ENCODE results near the gene CCDC142.

CCDC142 gene

GRCh38 chr2:74428675-74429074, 54.1 kb downstream of the CCDC142 start:
- Mint-ChIP-seq H3K4me1 (no peaks in the 10 kb centered on the region), H3K27me3 (ENCODE audit: low read depth) (no peaks in the 10 kb centered on the region), H3K36me3 (ENCODE audit: low read depth) (peaks cover 65% of the 10 kb centered on the region), H3K9me3 (no peaks in the 10 kb centered on the region), H3K4me3 (no peak overlapping the region), H3K27ac (no peak overlapping the region)
- TF ChIP-seq, protein P1, sequence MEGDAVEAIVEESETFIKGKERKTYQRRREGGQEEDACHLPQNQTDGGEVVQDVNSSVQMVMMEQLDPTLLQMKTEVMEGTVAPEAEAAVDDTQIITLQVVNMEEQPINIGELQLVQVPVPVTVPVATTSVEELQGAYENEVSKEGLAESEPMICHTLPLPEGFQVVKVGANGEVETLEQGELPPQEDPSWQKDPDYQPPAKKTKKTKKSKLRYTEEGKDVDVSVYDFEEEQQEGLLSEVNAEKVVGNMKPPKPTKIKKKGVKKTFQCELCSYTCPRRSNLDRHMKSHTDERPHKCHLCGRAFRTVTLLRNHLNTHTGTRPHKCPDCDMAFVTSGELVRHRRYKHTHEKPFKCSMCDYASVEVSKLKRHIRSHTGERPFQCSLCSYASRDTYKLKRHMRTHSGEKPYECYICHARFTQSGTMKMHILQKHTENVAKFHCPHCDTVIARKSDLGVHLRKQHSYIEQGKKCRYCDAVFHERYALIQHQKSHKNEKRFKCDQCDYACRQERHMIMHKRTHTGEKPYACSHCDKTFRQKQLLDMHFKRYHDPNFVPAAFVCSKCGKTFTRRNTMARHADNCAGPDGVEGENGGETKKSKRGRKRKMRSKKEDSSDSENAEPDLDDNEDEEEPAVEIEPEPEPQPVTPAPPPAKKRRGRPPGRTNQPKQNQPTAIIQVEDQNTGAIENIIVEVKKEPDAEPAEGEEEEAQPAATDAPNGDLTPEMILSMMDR (IDR thresholded peaks at IDR 0.05; ENCODE audit: unreplicated experiment in 3 of 3) = no peak

GRCh38 chr2:74427551-74427950, 55.2 kb downstream of the CCDC142 start:
- Mint-ChIP-seq H3K27me3 (ENCODE audit: low read depth) (no peaks in the 10 kb centered on the region), H3K4me3 (no peak overlapping the region), H3K27ac (peak overlapping the region in 1 of 3 experiments; percentile 79), H3K9me3 (no peaks in the 10 kb centered on the region), H3K36me3 (ENCODE audit: low read depth) (peaks cover 62% of the 10 kb centered on the region), H3K4me1 (peaks cover 5% of the 10 kb centered on the region)
- TF ChIP-seq, protein P1 (IDR thresholded peaks at IDR 0.05; ENCODE audit: unreplicated experiment in 3 of 3) = no peak

DNA sequence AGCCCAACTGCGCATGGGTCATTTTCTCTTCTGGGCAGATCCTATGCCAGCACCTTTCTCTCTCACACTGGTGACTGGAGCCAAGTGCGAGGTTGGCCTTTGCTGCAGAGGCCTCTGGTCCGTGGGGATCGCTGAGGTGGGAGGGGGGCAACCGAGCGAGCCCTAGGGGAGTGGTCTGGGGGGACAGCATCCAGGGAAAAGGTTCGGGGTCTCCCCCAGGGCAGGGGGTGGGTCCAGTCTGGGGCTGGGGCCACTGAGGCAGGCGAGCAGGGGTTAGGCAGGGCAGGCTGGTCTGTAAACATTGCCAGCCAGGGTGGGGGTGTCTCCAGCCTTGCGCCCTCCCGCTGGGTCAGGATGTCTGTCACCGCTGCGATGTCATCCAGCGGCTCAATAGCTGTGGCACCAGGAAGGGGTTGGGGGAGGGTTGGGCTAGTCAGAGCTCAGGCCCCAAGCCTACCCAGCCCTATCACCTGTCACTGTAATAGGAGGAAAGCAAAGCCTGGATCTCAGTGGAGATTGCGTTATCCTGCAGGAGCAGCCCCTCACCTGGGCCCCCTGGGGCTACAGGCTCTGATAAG, 56.5 kb downstream of the CCDC142 start:
- H3K4me1 Mint-ChIP-seq = peaks cover 9% of the 10 kb centered on the region
- peak overlapping the region in 1 of 3 experiments; percentile 40 for H3K27ac Mint-ChIP-seq
- H3K27me3 Mint-ChIP-seq (ENCODE audit: low read depth) = no peaks in the 10 kb centered on the region
- H3K4me3 Mint-ChIP-seq = no peak overlapping the region
- peaks cover 52% of the 10 kb centered on the region for H3K36me3 Mint-ChIP-seq (ENCODE audit: low read depth)
- TF ChIP-seq, protein P1 (IDR thresholded peaks at IDR 0.05; ENCODE audit: unreplicated experiment in 3 of 3) = no peak
- H3K9me3 Mint-ChIP-seq = no peaks in the 10 kb centered on the region

DNA sequence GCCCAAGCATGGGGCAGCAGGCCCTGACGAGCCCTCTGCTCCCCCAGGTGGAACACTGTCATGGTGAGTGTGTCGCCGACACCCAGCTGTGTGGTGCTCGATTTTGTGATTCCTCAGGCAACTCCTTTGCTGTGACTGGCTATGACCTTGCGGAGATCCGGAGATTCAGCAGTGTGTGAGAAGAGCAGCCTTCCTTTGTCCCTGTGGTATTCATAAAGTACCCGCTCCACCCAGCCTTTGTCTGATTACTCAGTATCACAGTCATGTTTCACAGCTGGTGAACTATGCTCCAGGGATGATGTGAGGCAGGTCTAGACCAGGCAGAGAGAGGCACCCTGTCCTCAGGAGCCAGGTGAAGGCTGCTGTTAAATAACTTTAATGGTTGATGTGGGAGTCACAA, 57.3 kb downstream of the CCDC142 start:
- H3K27me3 Mint-ChIP-seq (ENCODE audit: low read depth) = no peaks in the 10 kb centered on the region

DNA sequence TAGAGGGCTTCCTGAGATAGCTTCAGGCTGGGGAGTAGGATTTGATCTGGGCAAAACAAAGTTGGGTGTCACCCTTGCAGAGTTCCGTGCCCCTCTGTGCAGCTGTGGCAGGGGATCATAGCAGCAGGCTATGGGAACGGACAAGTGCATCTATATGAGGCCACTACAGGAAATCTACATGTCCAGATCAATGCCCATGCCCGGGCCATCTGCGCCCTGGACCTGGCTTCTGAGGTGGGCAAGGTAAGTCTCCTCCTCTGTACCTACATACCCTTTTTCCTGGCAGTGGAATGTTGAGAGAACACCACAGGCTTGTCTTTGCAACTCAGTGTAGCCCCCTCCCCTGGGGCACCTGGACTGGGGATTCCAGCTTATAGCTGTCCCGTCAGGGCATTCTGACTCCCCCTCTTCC, 57.8 kb downstream of the CCDC142 start:
- Mint-ChIP-seq H3K36me3 (ENCODE audit: low read depth) (peaks cover 45% of the 10 kb centered on the region), H3K27ac (peak overlapping the region in 1 of 3 experiments; percentile 30), H3K27me3 (ENCODE audit: low read depth) (no peaks in the 10 kb centered on the region), H3K4me3 (peak overlapping the region; percentile 10 to 28 (median 17)), H3K4me1 (peaks cover 14% of the 10 kb centered on the region), H3K9me3 (no peaks in the 10 kb centered on the region)
- TF ChIP-seq, protein P1 (IDR thresholded peaks at IDR 0.05; ENCODE audit: unreplicated experiment in 3 of 3) = no peak

More for the DNA sequence above, 57.3 kb downstream of the CCDC142 start:
- no peak overlapping the region for H3K4me3 Mint-ChIP-seq
- H3K9me3 Mint-ChIP-seq = no peaks in the 10 kb centered on the region
- peak overlapping the region in 2 of 3 experiments; percentile 9 to 48 for H3K27ac Mint-ChIP-seq
- TF ChIP-seq, protein P1 (IDR thresholded peaks at IDR 0.05; ENCODE audit: unreplicated experiment in 3 of 3) = no peak
- H3K36me3 Mint-ChIP-seq (ENCODE audit: low read depth) = peaks cover 49% of the 10 kb centered on the region
- H3K4me1 Mint-ChIP-seq = peaks cover 14% of the 10 kb centered on the region
